Measurements from ENCODE around the gene TCF4. TPM values are rescaled to one million over a fixed set of nuclear protein-coding genes. Genes with fewer than 3 reads are reported as not detected.

Gene TCF4
- total and polyA plus RNA-seq, 2 experiments from 2014 or later: 77.7 to 89.2 TPM

- no peak for TF ChIP-seq POLR2AphosphoS5 (IDR thresholded peaks at IDR 0.05; ENCODE audit: low read depth)
- TF ChIP-seq ZNF114 (CRISPR knock-in tag; IDR thresholded peaks at IDR 0.05): no peak
- no peak for TF ChIP-seq ETS1 (IDR thresholded peaks at IDR 0.05)
- no peak for TF ChIP-seq NANOG (IDR thresholded peaks at IDR 0.05; ENCODE audit: borderline replicate concordance)
- no peak for TF ChIP-seq JUNB (IDR thresholded peaks at IDR 0.05; ENCODE audit: unreplicated experiment)
- no peak for TF ChIP-seq EZH2 (IDR thresholded peaks at IDR 0.05; ENCODE audit: low read depth, unreplicated experiment)
- no peak for TF ChIP-seq STAT1 (IDR thresholded peaks at IDR 0.05; ENCODE audit: unreplicated experiment)
- TF ChIP-seq REST (IDR thresholded peaks at IDR 0.05; ENCODE audit: unreplicated experiment): no peak
- TF ChIP-seq CREB1 (CRISPR knock-in tag; IDR thresholded peaks at IDR 0.05; ENCODE audit: low read depth): no peak
- no peak for TF ChIP-seq ZNF462 (CRISPR knock-in tag; IDR thresholded peaks at IDR 0.05)
- TF ChIP-seq ZNF331 (CRISPR knock-in tag; IDR thresholded peaks at IDR 0.05; ENCODE audit: low read depth): no peak
- TF ChIP-seq CTCF (conservative IDR thresholded peaks at IDR 0.05; ENCODE audit: low read depth in 2 of 2): no peak
- H3K27me3 ChIP-seq (ENCODE audit: insufficient read depth): no peaks in the 10 kb centered on the region
- no peak overlapping the region for H3K27ac ChIP-seq (ENCODE audit: low read depth)
- H3K9me2 ChIP-seq (ENCODE audit: insufficient read depth): no peaks in the 10 kb centered on the region
- peaks cover 93% of the 10 kb centered on the region for H3K79me2 ChIP-seq (replicated peaks; ENCODE audit: insufficient read depth)
- Mint-ChIP-seq H3K27ac (no peak overlapping the region), H3K4me3 (no peak overlapping the region), H3K4me1 (peaks cover 51% of the 10 kb centered on the region), H3K27me3 (ENCODE audit: insufficient read depth, low read depth, poor library complexity) (peaks cover 2% of the 10 kb centered on the region), H3K9me3 (no peaks in the 10 kb centered on the region), H3K36me3 (ENCODE audit: low read depth) (peaks cover 4% of the 10 kb centered on the region; the same call in 2 of the 3 replicates)
- no peaks in the 10 kb centered on the region for H3K36me3 ChIP-seq (ENCODE audit: insufficient read depth)
- no peak overlapping the region for H3K4me3 ChIP-seq
- H3K4me2 ChIP-seq: no peak overlapping the region
- H4K20me1 ChIP-seq (replicated peaks; ENCODE audit: insufficient read depth): no peaks in the 10 kb centered on the region; the same call in 1 of the 2 replicates
- ATAC-seq: no peak
- H3F3A ChIP-seq (replicated peaks; ENCODE audit: low read depth): no peaks in the 10 kb centered on the region
- H3K4me1 ChIP-seq (ENCODE audit: insufficient read depth): peaks cover 23% of the 10 kb centered on the region
- H2AFZ ChIP-seq: no peak overlapping the region
- no peak for DNase-seq (ENCODE audit: low spot score)
These were observed 65.0 kb downstream of the TCF4 start for GRCh38 chr18:55523001-55523400.

Data from GM23338 (cell line).